HG02763 (cell line): Measurements from ENCODE around the gene FPR3.
"Not testable (repeated sequence)": the region's sequence is repeated elsewhere in the genome, so short reads cannot be mapped to it uniquely, and the experiment has no call there.

Experiments
- ATAC-seq: cut with Tn5 transposase; IDR thresholded peaks from one replicate; pipeline ENCODE4 v1.9.1; 2021; ENCODE audit warnings: mild to moderate bottlenecking, moderate library complexity; ENCODE audit not compliant: unreplicated experiment

FPR3 gene

DNA sequence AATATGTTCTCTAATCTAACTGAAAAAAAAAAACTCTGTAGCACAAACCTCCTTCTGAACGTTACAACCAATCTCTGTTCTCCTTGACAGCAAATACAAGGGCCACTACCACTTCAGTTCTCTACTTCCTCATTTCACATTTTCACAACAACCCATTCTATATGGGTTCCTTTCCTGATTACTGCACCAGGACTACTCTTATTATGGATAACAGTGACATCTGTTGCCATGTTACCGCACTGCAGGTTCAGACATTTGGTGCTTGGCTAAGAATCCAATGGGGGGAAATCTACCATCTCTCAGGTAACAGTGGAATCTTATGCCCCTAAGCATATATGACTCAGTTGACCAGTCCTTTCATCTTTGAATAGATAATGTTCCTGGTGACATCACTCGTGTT lies 11.6 kb upstream of the FPR3 start:
- no peak for ATAC-seq

DNA sequence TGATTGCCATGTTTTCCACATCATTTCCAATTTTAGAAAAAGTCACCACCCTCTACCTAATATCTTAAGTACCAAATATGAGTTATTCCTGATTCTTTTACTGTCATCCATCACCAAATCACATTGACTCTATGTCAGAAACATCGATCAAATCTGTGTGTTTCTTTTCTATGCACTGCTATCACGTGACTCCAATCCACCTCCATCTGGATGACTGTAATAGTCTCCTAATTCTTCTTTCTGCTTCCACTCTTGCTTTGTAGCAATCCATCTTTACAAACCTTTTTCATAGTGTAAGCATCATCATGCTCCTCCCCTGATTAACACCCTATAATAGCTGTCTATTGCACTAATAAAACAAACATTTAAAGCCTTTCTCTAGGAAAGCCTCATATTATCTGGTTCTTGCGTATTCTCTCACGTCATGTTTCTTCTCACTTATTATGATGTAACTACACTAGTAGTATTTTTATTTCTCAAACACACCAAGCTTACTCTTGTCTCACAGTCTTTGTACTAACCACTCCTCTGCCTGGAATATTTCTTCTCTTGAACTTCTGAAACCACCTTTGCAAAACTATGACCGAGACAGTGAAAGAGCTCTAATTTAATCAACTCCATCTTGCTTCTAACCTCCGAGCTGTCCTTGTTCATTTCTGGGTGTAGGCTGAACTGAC lies 10.7 kb upstream of the FPR3 start:
- ATAC-seq, result no peak

DNA sequence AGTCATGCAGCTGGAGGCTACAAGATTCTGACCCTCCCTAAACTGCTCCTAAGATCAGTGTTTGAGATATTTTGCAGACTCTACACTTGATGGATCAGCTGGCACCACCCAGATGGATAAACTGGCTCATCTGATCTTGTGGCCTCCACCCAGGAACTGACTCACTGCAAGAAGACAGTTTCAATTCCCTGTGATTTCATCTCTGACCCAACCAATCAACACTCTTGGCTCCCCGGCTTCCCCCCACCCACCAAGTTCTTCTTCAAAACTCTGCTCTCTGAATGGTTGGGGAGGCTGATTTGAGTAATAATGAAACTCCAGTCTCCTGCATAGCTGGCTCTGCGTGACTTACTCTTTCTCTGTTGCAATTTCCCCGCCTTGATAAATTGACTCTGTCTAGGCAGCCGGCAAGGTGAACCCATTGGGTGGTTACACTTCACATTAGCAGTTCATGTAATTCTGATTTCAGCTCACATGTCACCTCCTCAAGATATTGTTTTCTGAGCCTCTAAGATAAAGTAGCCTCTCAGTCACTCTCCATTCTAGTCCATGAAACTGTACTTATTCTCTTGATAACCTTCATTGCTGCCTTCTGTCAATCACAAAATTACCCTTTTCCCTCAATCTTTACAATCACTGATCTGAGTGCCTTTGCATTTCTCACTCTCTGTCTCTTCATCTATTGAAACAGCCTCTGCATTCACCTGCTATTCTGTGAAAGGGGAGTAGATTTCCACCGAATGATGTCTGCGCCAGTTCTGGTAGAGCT lies 9.9 kb upstream of the FPR3 start:
- no peak for ATAC-seq

DNA sequence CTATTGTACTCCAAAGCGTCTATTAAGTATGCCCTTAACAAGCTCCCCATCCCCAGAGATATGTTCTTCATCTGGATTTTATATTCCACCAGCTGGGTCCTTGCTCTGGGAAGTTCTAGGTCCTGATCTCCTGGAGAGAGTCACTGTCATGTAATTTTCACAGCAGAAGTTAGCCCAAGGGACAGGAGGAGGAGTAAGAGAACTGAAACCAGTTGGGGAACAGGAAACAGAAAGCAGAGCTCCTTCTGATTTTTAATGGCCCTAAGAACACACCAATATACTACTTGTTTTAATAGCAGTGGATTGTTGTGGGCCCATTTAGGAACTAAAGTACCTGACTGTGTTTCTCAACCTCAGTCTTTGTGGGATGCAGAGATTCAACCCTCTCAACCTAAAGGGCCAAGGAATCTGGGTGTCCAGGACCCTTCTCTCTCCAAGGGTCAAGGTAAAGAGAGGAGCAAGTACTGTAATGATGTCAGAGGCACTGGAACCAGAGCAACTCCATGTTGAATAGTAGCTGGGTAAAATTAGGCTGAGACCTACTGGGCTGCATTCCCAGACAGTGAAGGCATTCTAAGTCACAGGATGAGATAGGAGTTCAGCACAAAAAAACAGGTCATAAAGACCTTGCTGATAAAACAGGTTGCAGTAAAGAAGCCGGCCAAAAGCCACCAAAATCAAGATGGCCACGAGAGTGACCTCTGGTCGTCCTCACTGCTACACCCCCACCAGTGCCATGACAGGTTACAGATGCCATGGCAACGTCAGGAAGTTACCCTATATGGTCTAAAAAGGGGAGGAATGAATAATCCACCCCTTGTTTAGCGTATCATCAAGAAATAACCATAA lies 8.1 kb upstream of the FPR3 start:
- no peak for ATAC-seq

DNA sequence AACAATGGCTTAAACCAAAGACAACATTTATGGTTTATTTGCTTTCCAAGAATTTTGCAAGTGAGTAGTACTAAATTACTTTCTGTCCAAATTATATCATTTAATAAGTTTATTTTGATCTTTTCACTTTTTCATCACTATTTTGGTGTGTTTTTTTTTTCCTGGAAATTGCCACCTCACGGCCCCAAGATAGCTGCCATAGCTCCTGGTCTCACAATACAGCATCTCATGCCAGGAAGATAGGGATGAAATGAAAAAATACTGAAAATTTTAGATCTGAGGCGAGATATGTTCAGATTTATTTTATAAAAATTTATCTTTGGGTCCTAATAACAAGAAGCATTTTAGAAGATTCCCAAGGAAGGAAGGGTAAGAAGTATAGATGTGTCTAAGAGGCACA lies 6.9 kb upstream of the FPR3 start:
- ATAC-seq, result no peak

DNA sequence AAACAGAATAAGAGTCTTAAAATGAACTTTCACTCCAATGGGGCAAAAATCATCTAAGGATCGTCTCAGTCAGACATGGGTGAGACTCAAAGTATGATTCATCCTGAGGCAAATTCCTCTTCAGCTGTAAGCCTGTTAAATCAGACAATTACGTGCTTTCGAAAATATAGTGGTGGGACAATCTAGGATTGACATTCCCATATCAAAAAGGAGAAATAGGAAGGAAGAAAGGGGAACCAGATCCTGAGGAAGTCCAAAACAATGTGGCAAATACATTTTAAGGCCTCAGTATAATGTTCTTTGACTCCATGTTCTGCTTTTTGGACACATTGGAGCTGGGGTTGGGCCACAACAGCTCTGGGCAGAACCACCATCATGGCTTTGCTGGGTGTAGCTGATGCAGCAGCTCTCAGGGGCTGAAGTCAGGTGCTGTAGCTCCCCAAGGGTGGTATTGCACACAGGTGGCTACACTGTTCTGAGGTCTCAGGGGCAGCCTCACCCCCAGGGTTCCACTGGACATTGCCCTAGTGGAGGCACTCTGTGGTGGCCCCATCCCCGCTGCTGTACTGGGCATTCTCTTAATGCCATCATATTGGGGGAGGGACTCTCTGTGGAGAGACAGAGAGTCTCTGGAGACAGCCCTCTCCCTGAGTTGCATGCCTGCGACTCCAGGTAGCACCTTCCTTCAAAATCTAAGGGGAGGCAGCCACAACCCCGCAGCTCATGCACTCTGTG lies 5.7 kb upstream of the FPR3 start:
- ATAC-seq, result no peak

DNA sequence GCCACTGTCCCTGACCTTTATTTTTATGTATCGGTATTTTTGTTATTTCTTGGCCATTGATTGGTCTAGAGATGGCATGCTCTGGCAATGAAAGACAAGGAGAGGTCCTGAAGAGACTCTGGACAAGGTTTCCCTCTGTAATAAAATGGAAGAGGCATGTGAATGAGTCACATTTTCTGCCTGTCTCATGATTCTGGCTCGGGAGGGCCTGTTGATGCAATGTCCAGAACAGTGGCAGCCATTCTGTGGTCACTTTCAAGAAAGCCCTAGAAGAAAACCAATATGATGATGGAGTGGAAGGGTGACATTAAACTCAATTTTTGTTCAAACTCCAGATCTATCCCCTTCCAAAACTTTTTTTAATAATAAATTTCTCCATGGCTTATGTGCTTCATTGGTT lies 2.0 kb upstream of the FPR3 start:
- no peak for ATAC-seq

DNA sequence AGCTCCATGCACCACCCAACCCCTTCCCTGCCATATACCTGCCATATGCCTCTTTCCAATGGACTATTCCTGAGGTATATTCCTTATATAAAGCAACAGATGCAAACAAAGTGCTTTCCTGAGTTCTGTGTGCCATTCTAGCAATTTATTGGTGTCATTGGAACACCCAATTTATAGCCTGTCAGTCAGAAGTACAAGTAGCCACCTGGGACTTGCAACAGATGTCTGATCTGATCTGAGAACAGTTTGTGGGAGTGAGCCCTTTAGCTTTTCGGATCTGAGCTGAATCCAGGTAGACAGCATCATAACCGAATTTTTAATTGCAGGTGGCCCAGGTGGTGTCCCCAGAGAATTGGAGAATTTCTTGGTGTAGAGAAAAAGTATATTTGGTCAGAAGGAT lies 963 bp upstream of the FPR3 start:
- no peak for ATAC-seq

DNA sequence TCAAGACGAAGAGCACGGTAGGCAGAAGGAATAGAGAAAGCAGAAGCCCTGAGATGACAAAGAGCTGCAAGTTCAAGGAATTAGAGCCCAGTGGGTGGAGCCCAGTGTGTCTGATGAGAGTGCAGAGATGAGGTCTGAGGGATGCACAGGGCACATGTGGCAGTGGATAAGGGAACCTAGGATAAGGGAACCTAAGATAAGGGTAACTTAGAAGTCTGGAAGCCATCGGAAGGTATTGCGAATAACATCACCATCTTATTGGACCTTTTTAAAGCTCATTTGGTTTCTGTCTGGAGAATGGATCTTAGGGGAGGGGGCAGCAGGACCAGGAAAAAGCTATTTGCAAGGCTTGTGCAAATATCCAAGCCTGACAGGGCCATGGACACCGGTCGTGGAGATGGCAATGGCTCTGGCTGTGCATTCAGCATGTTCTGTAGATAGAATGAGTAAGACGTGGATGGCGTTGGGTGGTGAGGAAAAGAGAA lies 1.3 kb downstream of the FPR3 start:
- no peak for ATAC-seq

DNA sequence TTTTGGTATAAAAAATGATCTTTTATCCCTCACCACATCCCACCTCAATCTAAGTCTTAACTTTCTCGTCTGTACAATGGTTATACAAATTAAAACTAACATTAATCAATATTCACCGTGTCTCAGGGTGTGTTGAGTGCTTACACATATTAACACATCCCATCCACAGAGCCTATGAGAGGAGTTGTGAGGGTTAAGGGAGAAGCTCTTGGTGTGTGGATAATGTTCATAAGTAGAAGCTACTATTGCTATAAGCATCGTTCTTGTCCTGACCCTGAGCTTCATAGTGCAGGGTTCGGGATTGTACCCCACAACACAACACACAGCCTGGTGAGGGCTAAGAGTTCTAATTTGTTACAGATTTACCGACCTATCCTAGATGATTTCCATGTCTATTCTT lies 2.5 kb downstream of the FPR3 start:
- ATAC-seq, result no peak

DNA sequence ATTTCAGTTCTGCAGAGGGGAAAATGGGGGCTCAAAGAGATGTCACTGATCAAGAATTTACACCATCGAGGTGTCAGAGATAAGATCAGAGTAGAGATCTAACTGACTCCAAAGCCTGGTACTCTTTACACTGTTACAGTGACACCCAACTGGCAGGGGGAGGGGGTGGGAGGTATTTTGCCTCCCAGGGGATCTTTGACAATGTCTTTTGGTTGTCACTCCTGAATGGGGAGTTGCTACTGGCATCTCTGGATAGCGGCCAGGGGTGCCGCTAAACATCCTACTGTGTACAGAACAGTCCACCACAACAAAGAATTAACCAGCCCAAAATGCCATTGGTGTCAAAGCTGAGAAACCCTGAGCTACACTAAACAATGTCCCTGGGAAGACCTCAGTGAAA lies 3.1 kb downstream of the FPR3 start:
- no peak for ATAC-seq

DNA sequence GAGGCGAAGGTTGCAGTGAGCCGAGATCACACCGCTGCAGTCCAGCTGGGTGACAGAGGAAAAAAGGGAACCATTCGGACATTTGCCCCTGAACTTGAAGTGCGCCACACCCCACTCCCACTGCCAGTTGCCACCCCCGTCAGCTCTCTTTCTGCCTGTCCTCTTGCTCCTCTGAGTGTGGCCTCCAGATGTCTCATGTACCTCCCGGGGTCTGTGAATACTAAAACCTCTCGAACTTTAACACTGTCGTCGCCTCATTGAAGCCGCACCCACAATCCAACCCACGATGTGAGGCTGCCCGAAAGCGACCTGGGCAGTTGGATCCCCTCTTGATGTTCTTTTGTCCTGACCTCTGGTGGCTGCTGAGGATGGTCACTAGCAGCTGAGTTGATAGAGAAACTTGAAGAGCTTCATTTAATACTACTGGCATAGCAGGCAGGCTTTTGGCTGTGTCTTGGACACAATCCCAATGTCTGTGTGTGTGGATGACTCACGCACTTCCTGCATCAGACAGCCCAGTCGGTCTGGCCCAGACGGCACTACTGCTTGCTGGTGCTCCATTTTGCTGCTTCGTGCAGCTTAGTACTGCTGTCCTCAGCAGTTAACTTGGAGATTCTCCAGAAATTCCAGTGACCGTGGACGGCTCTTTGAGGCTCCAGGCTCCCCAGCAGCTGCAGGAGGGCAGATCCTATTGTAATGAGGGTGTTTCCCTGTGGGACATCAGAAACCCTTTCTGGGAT lies 4.2 kb downstream of the FPR3 start:
- no peak for ATAC-seq

DNA sequence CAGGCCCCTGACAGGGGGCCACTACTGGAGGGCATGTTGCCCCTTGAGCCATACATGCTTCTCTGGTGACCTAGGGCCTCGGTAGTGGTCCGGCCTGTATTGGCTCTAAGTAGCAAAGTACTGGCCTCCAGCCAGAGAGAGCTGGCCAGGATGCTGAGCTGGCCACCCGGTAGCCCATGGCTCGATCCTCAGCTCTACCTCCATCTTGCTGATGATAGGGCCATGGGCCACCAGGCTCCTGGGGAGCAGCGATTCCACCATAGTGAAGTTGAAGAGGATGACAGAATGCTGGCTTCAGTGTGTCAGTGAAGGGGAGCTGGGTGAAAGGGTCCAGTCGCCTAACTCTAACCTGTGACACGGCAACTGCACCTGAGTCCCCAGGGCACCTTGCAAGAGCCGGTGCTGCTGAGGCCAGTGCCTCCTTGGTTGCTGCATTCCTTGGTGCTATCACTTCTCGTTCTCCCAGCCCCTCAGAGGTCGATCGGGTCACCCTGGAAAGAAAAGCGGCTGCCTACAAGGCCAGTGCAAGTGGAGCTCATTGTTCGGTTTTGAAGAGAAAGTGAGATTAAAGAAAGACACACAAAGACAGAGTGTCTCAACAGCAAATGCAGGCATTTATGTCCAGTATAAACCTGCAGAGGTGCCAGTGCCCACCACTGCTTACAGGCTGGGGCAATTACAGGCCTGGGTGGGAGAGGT lies 5.0 kb downstream of the FPR3 start:
- no peak for ATAC-seq

DNA sequence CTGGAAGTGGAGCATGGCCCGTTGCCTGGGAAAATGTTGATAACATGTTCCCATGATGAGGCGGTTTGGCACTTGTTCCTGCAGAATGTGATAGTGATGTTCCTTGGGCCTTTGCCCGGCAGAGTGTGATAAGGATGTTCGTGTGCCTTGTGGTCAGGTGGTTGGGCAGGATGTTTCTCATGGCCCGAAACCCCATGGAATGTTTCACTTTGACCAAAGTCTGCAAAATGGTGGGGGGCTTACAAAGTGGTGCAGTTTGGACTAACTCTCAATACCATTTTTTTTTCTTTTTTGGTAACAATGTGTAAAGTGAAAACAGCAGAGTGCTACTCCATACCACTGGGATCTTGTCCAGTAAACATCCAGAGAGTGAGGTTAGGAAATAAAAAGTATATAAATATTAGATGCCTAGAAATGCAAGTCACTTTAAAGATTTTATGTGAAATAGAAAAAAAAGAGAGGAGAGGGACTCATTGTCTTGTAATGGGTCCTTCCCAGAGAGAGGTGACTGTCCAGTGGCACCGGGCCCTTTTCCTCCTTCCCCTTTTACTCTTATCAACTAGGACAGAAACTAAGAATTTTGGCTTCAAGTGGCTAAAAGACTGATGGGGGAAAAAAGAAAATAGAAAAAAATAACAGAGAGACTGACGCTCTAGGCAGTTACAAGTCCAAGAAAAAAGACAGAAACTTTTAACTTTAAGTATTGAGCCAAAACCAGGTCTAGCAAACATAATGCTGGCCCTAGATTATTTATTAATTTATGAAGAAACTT lies 5.7 kb downstream of the FPR3 start:
- ATAC-seq, result no peak

DNA sequence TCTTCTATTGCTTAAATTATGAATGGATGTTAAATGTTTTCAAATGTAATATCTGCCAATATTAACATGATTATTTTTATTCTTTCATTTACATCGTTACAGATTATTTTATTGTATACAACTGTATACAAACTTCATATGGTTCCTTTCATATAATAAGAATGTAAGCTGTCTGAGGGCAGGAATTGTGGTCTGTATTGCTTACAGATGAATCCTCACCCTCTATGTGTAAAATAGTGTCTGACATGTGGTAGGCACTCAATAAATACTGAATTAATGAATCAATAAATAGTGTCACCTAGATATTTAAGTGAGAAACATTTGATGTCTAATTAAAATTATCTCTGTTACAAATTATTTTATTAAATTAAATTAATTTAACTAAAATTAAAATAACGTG lies 7.8 kb downstream of the FPR3 start:
- no peak for ATAC-seq

DNA sequence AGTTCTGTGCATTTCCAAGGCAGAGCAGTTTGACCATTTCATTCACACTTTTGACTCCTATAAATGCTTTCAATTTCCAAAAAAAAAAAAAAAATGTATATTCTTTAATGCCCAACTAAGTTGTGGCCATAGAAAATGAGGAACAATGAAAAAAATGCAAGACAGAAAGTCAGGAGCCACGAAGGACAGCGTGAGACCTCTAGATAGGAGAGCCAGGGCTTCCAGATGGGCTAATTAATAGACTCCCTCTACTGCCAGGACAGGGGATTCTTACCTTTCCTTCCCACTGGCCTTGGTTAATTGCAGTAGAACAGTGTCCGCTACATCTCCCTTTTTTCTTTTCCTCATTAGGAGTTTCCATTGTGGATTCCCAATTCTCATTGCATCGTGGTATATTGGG lies 8.6 kb downstream of the FPR3 start:
- ATAC-seq, result no peak

DNA sequence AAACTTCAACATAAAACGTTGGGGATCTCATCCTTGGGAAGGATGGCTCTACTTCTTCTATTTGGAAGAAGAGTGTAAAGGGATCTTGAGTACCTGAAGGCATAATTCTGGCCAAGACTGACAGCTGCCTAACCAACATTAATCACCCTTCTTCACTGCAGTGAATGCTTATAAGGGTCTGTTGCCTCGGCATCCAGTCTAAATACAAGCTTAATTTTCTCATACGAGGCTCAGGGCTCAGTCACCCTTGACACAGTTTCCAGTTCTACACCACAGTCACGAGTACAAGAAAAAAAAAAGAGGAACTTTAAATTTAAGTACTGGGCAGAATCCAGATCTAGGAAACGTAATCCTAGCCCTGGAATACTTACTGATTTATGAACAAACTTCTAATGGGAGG lies 9.0 kb downstream of the FPR3 start:
- no peak for ATAC-seq

DNA sequence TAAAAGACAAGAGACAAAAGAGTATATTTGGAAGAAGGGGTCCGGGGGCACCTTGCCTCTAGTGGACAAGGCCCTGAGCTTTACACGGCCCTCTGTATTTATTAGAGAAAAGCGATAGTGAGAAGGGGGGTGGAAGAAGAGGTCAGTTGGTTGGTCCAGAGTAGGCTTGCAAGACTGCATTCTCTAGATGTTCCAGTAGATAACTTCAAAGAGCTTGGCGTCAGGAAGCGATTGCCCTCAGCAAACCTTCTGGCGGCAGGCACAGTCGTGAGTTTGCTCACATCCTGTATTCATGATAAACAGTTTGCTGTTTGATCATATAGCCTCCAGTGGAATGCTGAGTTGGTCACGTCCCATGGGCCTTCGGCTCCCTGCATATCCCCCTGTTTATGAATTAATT lies 9.8 kb downstream of the FPR3 start:
- not testable (repeated sequence) for ATAC-seq

DNA sequence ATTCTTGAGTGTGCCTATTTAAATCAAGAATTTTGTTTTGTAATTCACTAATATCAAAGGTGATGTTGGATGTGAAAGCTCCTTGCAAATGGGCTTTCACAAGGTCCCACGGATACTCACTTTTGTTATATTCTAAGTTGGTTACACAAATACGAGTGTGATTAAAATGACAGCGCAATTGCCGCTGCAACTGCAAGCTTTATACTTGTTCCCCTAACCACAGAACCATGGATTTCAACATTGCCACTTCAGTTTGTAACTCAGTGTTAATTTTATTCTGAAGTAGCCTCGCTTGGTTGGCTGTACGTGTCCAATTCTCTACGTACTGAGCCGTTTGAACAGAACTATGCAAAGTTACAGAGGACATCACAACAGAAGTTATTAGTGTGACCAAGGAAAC lies 10.4 kb downstream of the FPR3 start:
- not testable (repeated sequence) for ATAC-seq
